Urinary bladder (tissue), 4 donors: Measurements from ENCODE around the gene ADAMTS7. TPM values are rescaled to one million over a fixed set of nuclear protein-coding genes. Genes with fewer than 3 reads are reported as not detected.
"Not testable (repeated sequence)": the region's sequence is repeated elsewhere in the genome, so short reads cannot be mapped to it uniquely, and the experiment has no call there.

ENCODE experiments used
- DNase-seq: peaks from one replicate; pipeline ENCODE4 v3.0.0-alpha.2; 2015; ENCODE audit errors: extremely low spot score
- H3K27ac ChIP-seq: one replicate; pipeline ENCODE4 v1.5.1; 2013; ENCODE audit warnings: low read depth, mild to moderate bottlenecking, moderate library complexity
- H3K36me3 ChIP-seq: one replicate; pipeline ENCODE4 v1.6.1; 2013; ENCODE audit warnings: mild to moderate bottlenecking, moderate library complexity; ENCODE audit not compliant: insufficient read depth
- H3K4me1 ChIP-seq: one replicate; pipeline ENCODE4 v1.6.1; 2013; ENCODE audit warnings: mild to moderate bottlenecking, moderate library complexity; ENCODE audit not compliant: insufficient read depth
- H3K4me3 ChIP-seq: one replicate; pipeline ENCODE4 v1.5.1; 2013; ENCODE audit warnings: low read depth, low read length
- WGBS: extraction: QIAGEN DNeasy Blood & Tissue Kit; methylation state at CpG from one replicate; pipeline ENCODE4 v1.1.7; 2013; 5-methylcytosine and 5-hydroxymethylcytosine counted together
- polyA plus RNA-seq: library from polyadenylated mRNA; stranded (reverse); fragments of 200-250 nt; gene quantifications from one replicate; pipeline ENCODE4 v1.2.3, GENCODE V29; 2013
- total RNA-seq: library from RNA; depleted of rRNA; stranded (reverse); fragments of >200 nt; gene quantifications from one replicate; pipeline ENCODE4 v1.2.3, GENCODE V29; 2014
- donor health status: healthy with polysubstance abuse.
- donor health status: healthy.

The ADAMTS7 gene
- total and polyA plus RNA-seq, 2 donors = 3.3 to 9.6 TPM

GRCh38 chr15:78736286-78736685 lies 75.0 kb downstream of the ADAMTS7 start:
- WGBS = 77% methylated on average over 4 of the region's 4 CpGs
- not testable (repeated sequence) for H3K4me3 ChIP-seq, H3K27ac ChIP-seq, H3K4me1 ChIP-seq, H3K36me3 ChIP-seq, DNase-seq

- WGBS = 84% methylated on average over 8 of the region's 8 CpGs
- no peak overlapping the region for H3K4me3 ChIP-seq
These were observed 76.7 kb downstream of the ADAMTS7 start for GRCh38 chr15:78734451-78735064.

DNA sequence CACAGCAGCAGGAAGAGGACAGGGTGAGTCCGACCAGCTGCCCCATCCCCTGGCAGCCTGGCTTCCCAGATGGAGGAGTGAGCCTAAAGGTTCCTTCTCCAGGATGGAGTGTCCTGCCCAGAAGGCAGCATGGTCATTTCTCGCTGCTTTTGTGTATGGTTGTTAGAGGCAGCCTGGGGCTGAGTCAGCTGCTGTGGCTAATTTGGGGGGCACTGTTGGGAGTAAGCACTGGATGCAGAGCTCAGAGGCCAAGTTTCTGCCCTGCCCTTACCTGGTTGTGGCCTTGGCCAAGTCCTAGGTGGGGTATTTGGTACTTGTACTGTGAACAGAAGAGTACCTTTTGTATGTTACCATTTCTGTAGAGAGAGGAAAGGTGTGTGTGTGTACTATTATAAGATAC lies 78.6 kb downstream of the ADAMTS7 start:
- WGBS = 59% methylated on average over 2 of the region's 2 CpGs
- Histone ChIP-seq H3K4me3 (no peak overlapping the region), H3K27ac (no peak overlapping the region), H3K36me3 (no peaks in the 10 kb centered on the region), H3K4me1 (no peaks in the 10 kb centered on the region)
- DNase-seq = no peak

More at GRCh38 chr15:78734451-78735064, 76.7 kb downstream of the ADAMTS7 start:
- H3K36me3 ChIP-seq = no peaks in the 10 kb centered on the region
- H3K4me1 ChIP-seq = no peaks in the 10 kb centered on the region
- DNase-seq = no peak
- no peak overlapping the region for H3K27ac ChIP-seq

DNA sequence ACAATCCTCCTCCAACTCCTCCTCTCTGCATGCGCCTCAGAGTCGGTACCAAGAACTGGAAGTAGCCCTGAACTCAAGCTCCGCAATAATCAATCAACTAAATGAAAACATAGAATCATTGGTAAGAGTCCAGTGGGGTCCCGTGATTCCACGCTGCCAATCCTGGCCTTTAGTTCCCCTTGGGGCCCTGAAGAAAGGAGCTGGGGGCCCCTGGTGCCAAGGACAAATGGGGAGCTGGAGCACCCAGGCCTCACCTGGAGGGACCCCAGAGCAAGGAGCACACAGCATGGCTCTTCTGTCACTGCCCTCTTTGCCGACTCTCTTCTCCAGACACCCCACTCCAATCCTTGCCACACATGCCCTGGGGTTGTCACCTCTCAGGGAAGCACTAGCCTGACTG lies 80.3 kb downstream of the ADAMTS7 start:
- DNase-seq = no peak
- no peak overlapping the region for H3K27ac ChIP-seq
- WGBS = 96% methylated on average over 6 of the region's 6 CpGs

DNA sequence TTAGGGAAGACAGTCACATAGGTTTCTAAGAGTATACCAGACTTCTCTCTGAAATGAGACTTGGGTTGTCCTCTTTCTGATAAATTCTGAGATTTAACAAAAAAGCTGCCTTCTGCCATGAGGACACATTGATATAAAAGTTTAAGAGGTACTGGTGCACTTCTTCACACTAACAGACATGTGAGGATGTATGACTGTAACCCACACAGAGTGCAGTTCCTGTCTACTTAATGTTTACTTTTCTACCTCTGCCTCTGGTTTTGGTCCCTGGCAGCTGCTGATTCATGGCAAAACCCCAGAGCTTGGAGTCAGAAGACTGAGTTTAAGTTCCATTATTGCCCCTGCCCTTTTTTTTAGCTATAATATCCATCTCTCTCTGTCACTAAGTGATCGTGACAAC lies 82.8 kb downstream of the ADAMTS7 start:
- H3K4me3 ChIP-seq, H3K27ac ChIP-seq, H3K36me3 ChIP-seq, DNase-seq, H3K4me1 ChIP-seq: not testable (repeated sequence)
- 28% methylated on average over 1 of the region's 1 CpG for WGBS

More for the DNA sequence above, 80.3 kb downstream of the ADAMTS7 start:
- H3K36me3 ChIP-seq = no peaks in the 10 kb centered on the region
- no peaks in the 10 kb centered on the region for H3K4me1 ChIP-seq
- no peak overlapping the region for H3K4me3 ChIP-seq

DNA sequence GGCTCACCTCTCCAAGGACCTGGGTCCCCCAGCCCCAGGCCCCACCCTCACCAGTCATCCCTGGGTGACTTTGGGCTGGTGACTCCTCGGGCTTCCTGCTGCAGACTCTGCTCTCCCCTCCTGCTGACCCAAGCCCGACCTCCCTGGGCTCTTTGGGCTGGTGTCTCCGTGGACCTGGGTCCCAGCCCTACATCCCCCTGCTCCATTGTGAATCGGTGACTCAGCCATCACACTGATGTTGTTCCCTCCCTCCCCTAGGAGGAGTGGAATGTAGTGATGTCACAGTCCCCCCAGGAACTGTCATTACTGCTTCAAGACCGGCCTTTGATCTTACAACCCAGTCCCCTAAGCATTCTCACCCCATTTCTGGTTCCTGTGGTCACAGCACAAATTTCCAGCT lies 83.7 kb downstream of the ADAMTS7 start:
- Histone ChIP-seq H3K36me3 (no peaks in the 10 kb centered on the region), H3K27ac (no peak overlapping the region), H3K4me3 (no peak overlapping the region), H3K4me1 (no peaks in the 10 kb centered on the region)
- no peak for DNase-seq
- WGBS = 69% methylated on average over 5 of the region's 5 CpGs

DNA sequence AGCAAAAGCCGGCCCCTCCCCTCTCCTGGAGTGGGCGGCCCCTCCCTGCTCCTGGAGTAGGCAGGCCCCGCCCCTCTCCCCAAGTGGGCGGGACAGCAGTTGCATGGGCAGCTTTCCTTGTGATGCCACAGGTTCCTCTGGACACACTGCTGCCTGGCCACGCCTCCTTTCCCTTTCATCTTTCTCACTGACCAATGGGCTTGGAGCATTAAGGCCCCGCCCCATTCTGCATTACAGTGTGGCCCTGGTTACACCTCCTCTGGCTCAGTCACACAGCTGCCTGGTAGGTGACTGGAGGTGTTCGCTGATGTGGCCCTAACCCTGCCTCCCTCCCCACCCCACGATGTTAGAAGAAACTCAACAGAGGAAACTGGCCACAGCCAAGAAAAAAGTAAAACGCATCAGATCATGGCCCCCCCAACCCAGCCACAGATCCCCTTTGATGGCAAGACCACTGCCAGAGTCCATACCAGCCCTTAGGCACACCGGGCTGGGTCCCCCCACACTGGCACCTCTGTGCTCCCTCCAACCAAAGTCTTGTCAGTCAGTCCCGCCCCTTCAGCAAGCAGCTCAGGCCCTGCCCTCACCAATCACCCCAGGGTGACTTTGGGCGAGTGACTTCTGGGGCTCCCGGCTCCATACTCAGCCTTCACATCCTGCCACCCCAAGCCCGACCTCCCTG lies 84.3 kb downstream of the ADAMTS7 start:
- WGBS = 90% methylated on average over 14 of the region's 14 CpGs
- Histone ChIP-seq H3K4me1 (no peaks in the 10 kb centered on the region), H3K27ac (no peak overlapping the region), H3K36me3 (no peaks in the 10 kb centered on the region), H3K4me3 (no peak overlapping the region)
- DNase-seq = no peak

DNA sequence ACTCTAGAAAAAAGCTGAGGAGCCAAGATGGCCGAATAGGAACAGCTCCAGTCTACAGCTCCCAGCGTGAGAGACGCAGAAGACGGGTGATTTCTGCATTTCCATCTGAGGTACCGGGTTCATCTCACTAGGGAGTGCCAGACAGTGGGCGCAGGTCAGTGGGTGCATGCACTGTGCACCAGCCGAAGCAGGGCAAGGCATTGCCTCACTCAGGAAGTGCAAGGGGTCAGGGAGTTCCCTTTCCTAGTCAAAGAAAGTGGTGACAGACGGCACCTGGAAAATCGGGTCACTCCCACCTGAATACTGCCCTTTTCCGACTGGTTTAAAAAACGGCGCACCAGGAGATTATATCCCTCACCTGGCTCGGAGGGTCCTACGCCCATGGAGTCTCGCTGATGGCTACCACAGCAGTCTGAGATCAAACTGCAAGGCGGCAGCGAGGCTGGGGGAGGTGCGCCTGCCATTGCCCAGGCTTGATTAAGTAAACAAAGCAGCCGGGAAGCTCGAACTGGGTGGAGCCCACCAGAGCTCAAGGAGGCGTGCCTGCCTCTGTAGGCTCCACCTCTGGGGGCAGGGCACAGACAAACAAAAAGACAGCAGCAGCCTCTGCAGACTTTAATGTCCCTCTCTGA lies 91.3 kb downstream of the ADAMTS7 start:
- 66% methylated on average over 21 of the region's 21 CpGs for WGBS
- DNase-seq, H3K4me1 ChIP-seq, H3K27ac ChIP-seq, H3K36me3 ChIP-seq, H3K4me3 ChIP-seq: not testable (repeated sequence)

GRCh38 chr15:78718837-78719236 lies 92.4 kb downstream of the ADAMTS7 start:
- Histone ChIP-seq H3K27ac (no peak overlapping the region), H3K4me1 (no peaks in the 10 kb centered on the region), H3K36me3 (no peaks in the 10 kb centered on the region), H3K4me3 (no peak overlapping the region)
- DNase-seq = no peak
- WGBS = 28% methylated on average over 2 of the region's 2 CpGs

DNA sequence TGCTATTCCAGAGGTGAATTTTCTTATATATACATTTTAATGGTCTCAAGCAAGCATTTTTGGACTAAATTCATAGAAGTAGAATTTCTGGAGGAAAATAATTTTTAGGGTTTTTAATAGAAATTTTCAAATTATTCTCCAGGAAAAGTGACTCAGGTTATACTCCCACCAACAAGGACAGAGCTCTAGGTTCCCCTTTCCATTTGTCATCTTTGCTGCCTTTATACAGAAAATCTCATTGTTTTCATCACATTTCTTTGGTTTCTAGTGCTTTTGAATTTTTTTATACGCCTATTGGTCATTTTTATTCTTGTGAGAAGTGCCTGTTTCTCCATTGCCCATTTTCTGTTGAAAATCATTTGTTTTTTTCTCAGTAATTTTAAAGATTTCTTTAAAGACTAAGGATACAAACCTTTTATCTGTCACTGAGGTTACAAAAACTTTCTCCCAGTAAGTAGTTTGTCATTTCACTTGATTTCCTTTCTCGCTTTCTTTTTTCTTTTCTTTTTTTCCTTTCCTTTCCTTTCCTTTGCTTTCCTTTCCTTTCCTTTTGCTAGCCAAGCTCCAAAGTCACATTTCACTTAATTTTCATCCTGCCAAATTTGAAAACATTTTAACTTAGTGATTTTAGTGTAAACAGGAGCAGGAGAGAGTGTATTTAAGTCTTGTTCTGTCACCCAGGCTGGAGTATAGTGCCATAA lies 93.2 kb downstream of the ADAMTS7 start:
- no peak overlapping the region for H3K27ac ChIP-seq
- no peak for DNase-seq
- H3K36me3 ChIP-seq = no peaks in the 10 kb centered on the region
- no peak overlapping the region for H3K4me3 ChIP-seq
- WGBS = 94% methylated on average over 2 of the region's 2 CpGs
- H3K4me1 ChIP-seq = no peaks in the 10 kb centered on the region

DNA sequence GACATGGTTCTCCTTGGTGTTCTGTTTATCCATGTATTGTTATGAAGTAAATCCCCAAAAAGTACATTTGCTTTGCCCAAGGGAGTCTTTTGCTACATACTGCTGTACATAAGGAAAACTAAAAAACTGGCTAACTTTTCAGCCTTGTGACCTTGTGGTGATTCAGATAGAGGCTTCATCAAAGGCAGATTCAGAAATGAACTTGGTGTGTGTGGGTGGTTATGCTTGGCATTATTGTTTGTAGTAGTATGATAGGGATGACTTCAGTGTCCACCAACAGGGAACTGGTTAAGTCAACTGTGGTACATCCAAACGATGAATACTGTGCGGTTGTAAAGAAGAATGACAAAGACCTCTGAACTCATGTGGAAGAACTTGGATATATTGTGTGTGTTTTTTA lies 94.6 kb downstream of the ADAMTS7 start:
- DNase-seq = no peak
- H3K4me1 ChIP-seq = no peaks in the 10 kb centered on the region
- H3K36me3 ChIP-seq = no peaks in the 10 kb centered on the region
- no peak overlapping the region for H3K4me3 ChIP-seq
- 79% methylated on average over 2 of the region's 2 CpGs for WGBS
- no peak overlapping the region for H3K27ac ChIP-seq

DNA sequence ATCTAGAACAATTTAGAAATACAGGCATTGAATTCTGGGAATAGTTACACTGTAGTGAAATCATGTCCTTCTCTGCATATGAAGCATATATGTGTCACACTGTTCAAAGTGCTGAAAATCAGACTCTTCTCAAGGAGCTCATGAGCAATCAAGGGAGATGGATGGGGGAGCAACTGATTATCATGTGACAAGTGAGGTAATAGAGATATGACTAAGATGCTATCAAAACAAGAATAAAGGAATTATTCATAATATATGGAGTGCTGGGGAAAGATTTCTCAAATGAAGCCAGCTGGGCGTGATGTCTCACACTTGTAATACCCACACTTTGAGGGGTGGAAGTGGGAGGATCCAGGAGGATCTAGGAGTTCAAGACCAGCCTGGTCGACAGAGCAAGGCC lies 95.3 kb downstream of the ADAMTS7 start:
- Histone ChIP-seq H3K4me3 (no peak overlapping the region), H3K36me3 (no peaks in the 10 kb centered on the region), H3K27ac (no peak overlapping the region), H3K4me1 (no peaks in the 10 kb centered on the region)
- DNase-seq = no peak
- 76% methylated on average over 2 of the region's 2 CpGs for WGBS

- Histone ChIP-seq H3K27ac (no peak overlapping the region), H3K4me3 (no peak overlapping the region), H3K36me3 (no peaks in the 10 kb centered on the region), H3K4me1 (no peaks in the 10 kb centered on the region)
- DNase-seq = no peak
- WGBS = 93% methylated on average over 5 of the region's 5 CpGs
These were observed 95.8 kb downstream of the ADAMTS7 start for GRCh38 chr15:78715434-78715833.

DNA sequence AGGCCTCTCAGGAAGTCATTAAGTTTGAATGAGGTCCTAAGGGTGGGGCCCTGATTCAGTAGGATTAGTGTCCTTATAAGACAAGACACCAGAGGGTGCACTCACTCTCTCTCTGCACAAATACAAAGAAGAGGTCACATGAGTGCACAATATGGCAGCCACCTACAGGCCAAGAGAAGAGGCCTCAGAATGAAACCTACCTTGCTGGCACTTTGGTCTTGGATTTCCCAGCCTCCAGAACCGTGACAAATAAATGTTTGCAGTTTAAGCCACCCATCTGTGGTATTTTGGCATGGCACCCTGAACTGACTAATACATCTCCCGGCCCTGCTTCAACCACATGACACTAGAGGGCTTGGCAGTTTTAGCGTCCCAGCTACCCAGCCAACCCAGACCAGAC lies 96.4 kb downstream of the ADAMTS7 start:
- no peaks in the 10 kb centered on the region for H3K4me1 ChIP-seq
- WGBS = 71% methylated on average over 3 of the region's 3 CpGs
- no peak overlapping the region for H3K27ac ChIP-seq
- H3K4me3 ChIP-seq = no peak overlapping the region
- H3K36me3 ChIP-seq = no peaks in the 10 kb centered on the region
- DNase-seq = no peak
